Activated CD4-positive, alpha-beta T cell treated with anti-CD3 and anti-CD28 coated beads, Interleukin-2, amount 50 U/mL, for 4 hours (primary cell): ENCODE results near the gene TTC24.
A peak's percentile ranks its signal among the peaks of the same experiment; 100 is the strongest.
"Not testable (repeated sequence)": the region's sequence is repeated elsewhere in the genome, so short reads cannot be mapped to it uniquely, and the experiment has no call there.

Source experiments
- DNase-seq, 2 experiments: peaks; one replicate each; pipeline ENCODE4 v3.0.0-alpha.2; 2020

The TTC24 gene

DNA sequence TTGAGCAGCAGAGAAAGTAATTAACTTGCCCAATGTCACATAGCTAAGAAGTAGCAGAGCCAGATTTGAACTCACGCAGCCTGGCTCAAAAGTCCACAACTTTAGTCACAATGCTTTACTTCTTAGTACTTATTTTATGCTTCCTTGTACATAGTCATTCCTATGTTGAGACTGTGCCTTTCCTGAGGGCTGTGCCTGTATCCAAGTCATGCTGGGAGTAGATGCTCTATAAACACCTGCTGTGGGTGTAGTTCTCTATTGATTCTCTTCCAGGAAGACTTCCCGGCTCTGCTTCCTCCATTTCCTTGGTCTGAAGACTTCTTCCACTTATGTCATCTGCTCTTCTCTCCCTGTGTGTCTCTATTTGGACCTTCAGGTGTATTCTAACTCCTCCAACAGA is 23.8 kb upstream of the TTC24 start:
- DNase-seq, result no peak

DNA sequence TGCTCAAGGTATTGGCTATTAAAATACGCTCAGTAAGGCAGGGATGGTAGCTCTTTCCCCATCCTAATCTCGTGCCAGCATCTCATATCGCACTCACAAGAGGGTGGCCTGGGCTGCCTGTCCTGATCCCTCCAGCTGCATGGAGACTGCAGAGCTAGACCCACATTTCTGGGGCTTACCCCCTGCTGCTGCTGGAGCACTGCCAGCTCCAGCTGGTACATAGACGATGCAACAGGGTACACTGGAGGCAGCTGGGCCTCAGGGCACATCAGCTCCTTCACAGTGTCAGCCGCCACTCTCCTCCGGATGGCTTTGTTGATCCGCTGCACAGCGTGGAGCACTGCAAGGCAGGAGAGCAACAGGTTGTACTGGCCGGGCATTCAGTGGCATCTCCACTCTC is 23.2 kb upstream of the TTC24 start:
- no peak for DNase-seq

DNA sequence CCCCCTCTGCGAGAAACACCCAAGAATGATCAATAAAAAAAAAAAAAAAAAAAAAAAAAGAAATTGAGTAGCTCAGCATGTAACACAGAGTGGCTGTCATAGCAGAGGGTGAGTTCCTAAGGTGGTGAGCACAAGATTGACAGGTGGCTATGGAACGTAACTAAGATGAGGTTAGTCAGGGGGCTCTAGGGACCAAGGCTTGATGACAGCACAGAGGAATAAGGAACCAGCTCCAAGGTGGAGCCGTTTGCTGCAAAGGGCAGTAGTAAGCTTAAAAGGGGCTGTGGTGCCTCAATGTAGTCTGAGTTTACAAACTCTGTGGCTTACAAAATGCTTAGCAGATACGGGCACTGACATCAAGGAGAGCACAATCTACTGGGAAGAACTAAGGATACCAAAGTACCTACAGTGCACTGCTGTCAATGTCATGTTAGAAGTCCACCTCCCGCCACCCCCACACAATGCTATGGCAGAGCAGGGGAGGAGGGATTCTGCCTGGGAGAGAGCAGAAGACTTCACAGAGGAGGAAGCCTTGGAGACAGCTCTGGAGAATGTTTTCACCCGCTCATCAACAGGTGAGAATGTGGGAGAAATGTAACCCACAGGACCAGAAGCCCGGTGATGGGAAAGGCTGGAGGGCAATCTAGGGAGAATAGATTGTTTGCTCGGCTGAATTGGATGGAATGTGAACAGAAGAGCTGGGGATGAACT is 20.3 kb upstream of the TTC24 start:
- DNase-seq, result no peak

DNA sequence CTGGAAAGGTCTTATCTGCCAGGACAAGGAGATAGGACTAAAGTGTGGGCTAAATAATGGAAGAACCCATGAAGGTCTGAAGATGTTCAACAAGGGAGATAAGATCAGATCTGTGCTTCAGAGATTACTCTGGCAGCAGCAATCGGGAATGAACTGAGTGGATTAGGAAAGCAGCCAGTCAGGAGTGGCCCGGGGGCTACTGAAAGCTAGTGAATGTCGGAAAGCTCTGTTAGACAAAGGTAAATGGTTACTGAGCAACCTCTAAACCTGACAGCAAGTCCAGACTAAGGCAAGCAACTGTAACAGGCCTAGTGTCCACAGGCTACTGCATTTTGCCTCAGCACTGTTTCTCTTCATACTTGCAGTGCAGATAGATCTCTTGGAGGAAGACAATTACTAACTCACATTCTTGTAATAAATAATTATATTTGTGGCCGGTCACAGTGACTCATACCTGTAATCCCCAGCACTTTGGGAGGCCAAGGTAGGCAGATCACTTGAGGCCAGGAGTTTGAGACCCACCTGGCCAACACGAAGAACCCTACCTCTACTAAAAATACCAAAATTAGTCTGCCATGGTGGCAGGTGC is 19.6 kb upstream of the TTC24 start:
- no peak for DNase-seq

DNA sequence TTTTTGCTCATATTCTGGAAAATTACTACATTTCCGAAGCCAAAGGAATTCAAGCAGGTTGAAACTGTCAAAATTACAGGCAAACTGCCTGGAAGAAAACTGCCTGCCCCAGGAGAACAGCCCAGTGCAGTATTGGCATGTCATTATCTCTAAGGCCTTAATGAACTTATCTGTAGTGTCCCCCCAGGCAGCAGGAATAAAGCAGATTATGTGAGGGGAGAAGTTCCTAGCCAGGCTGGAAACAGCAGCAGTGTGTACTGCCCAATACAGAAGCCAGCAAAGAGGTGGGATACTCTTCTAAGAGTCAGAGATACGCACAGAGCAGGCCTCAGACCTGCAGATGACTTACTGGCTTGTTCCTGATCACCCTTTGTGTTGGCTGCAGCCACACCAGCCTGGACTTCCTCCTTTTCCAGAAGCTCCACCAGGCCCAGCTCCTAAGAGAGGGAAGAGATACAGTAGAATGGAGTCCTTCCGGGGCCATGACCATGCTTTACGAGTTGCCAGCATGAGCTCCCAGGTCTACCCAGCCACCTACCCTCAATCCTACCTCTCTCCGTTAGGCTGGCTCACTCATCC is 18.8 kb upstream of the TTC24 start:
- no peak for DNase-seq

DNA sequence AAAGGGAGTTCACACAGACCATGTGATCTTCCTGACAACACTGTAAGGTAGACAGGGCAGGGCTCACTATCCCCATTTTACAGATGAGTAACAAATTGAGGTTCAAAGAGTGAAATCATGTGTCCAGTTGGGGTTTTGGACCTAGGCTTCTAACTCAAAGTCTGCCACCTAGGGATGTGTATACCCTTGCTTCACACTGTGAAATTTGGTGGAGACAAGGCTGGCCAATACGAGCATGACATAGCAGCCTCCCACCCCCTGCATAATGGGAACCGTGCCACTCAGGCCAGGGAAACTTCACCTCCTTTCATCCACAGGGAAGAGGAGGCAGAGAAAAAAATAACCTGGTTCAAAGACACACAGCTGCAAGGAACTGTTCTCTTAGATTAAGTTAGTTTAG is 14.0 kb upstream of the TTC24 start:
- no peak for DNase-seq

DNA sequence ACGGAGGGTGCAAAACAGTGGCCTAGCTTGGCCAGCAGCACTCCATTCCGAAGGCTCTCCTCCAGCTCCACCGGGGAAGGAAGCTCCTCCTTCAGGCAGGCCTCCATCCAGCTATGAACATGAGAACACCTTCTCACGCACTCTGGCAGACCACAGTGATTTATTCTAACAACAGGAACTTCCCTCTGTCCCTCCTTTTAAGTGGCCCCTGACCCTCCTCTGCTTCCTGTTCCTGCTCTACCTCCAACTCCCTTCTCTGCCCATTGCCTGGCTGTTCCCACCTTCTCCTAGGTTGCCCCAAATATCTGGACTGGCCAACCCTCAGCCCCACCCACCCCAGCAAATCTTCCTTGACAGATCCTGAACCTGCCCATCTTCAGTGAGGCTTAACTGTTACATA is 13.1 kb upstream of the TTC24 start:
- DNase-seq, result no peak

DNA sequence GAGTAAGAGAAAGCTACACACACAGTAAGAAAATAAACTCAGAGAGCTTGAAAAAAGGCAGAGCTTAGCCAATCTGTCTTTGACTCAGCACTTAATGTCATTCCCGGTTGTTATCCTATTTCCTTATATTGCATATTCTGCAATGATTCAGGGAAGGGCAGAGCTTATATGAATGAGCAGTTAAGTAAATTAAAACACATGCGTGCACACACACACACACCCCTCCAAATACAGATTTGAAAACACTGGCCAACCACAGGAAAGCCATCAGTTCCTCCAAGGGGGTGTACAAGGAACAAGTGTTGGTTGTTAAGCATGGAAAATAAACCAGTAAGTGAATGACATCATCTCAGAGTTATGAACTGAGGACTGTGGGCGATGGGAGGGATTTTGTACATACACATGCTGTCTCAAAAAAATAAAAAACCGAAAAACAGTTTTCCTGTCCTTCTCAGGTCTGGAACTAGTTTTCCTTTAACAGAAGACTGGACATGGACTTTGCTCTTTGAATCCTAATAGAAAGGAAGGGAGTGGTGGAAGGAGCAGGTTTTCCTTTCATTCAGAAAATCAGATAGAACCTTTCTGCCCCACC is 8.2 kb upstream of the TTC24 start:
- DNase-seq, result no peak

DNA sequence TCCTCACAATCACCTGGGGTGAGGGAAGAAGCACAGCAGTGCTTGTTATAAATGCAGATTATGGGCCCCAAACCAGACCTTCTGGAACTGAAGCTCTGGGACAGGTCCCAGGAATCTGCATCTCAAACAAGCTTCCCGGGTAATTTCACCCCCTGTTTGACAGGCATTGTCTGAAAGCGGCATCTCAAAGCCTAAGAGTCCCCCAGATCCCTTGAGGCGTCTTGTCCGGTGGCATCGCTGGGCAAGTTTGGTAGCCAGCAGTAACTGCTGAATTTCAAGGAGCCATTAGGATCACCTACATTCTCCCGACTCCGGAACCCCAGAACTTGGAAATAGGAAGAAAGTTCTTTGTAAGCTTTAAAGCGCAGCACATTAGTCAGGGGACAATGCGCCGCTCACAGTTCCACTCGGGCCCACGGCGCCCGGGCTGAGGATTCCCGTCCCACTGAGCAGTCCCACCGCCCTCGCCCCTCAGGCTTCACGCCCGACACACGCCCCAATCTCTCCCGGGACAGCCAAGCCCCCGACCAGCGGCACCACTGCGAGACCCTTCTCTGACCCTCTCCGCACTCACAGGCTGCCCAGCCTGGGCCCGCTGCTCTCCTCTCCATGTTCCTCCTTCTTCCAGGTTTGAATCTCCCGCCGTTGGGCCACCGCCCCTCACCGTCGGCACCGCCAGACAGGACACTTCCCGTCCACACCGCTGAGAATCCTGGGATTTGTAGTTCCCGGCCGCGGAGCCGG is 7.4 kb upstream of the TTC24 start, which contains the start of gene IQGAP3:
IQGAP3 (minus strand) TSS at position 647 of the 744 bp plus-strand sequence; CDS start at position 611, 36 bp downstream.
- DNase-seq, result peak; percentile 57 to 63

DNA sequence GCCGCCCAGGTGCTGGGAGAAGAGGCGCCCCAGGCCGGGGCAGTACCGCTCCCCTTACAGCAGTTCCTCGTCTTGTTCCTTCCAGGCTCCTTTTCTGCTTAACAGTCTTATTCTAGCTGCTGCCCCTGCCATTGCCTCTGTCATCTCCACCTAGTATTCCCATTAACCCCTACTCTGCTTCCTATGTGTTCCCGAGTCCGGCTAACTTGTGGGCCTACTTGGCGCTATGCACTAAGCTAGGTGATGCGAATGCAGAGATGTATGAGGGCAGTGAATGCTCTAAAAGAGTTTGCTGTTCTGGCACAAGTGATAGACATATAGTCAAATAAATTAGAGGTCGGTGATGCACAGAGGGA is 6.9 kb upstream of the TTC24 start:
- DNase-seq, result no peak

DNA sequence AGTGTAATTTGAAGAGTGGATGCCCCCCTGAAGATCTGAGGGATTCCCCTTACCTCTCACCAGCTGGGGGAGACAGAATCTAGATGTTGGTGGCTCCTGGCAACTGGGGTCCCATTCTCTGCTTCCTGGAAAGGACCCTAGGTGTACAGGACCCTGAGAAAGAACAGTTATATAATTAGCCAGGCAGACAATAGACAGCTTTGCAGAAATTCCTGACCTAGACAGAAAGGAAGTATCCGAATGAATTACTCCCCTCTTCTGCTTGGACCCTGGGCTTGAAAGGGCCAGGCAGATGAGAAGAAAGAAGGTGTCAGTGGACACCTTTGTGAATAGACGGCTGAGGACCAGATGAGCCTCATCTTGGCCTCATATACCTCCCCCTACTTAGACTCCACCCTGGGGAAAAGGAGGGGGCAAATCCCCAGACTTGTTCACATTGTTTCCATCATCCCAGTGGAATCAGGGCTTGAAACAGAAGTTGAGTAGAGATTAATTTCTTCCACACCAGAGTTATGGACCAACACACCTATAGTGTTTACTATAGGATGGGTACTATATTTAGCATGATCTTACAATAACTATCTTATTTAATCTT is 5.4 kb upstream of the TTC24 start:
- no peak for DNase-seq

DNA sequence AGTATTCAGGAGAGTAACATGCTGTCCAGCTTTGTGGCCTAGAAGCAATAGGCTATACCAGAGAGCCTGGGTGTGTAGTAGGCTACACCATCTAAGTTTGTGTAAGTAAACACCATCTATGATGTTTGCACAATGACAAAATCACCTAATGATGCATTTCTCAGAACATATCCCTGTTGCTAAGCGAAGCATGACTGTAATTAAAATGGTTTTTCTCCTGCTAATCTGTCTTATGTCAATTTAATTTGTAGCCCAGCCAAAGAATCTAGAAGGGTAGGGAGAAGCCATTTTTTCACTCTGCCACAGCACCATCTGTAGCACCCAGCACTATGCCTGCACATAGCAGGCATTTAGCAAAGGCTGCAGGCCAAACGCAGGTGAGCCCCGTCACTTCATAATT is 2.0 kb upstream of the TTC24 start:
- no peak for DNase-seq

DNA sequence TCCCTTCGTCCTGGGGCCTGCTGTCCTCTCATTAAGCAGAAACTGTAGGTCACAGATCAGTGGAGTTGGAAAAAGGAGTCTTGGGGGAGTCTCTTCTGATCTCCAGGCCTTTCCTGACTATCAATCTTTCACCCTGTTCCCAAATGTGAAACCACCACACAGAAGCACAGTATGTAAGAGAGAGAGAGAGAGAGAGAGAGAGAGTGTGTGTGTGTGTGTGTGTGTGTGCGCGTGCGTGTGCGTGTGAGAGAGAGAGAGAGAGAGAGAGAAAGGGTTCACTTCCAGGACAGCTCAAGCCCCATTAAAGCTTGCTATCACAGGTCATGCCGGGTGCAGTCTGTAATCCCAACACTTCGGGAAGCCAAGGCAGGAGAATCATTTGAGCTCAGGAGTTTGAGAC is 1.5 kb upstream of the TTC24 start:
- no peak for DNase-seq

DNA sequence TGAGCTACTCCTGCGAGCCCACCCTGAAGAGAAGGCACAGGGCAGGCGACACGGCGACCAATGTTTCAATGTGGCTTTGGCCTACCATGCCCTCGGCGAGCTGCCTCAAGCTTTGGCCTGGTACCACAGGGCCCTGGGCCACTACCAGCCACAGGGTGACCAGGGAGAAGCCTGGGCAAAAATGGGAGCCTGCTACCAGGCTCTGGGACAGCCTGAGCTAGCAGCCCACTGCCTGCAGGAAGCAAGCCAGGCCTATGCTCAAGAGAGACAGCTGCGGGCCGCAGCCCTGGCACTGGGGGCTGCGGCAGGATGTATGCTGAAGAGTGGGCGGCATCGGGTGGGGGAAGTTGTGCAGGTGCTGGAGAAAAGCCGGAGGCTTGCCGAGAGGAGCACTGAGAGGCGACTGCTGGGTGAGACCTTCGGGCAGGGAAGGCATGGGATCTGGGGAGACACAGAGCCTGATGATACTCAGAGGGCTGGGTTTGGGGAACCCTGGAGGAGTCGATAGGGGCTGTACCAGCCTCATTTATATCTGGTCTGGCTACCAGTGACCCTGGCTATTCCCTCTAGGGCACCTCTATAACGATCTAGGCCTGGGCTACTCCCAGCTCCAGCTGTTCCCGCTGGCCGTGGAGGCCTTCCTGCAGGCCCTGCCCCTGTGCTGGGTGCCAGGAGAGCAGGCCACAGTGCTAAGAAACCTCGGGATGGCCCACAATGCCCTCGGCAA is 2.3 kb downstream of the TTC24 start:
- peak in 1 of 2 experiments; percentile 15 for DNase-seq

DNA sequence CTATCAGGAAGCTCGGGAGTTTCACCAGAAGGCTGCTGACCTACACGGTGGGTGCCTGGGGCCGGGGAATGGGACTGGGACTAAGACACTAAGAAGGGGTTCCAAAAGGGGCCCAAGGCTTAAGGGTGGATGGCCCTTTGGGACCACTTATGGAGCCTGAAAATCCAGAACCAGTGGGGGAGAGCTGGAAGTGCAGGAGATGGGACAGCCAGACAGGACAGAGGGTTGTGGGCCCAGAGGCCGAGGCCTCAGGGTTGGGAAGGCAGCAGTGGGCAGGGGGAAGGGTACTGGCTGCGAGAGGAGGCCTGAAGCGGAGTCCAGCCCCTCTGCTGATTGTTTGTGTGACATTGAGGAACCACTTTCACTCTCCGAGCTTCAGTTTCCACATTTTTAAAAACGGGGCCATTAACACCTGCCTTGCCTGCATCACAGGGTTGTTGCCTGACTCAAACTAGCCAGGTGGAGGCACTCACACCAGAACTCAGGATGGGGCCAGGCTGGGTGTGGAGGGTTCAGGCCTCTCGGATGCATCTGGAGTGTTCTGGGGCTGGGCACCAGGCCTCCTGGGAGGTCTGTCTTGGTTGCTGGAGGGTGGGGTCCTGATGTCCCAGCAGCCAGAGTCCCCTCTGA is 3.0 kb downstream of the TTC24 start:
- no peak for DNase-seq

DNA sequence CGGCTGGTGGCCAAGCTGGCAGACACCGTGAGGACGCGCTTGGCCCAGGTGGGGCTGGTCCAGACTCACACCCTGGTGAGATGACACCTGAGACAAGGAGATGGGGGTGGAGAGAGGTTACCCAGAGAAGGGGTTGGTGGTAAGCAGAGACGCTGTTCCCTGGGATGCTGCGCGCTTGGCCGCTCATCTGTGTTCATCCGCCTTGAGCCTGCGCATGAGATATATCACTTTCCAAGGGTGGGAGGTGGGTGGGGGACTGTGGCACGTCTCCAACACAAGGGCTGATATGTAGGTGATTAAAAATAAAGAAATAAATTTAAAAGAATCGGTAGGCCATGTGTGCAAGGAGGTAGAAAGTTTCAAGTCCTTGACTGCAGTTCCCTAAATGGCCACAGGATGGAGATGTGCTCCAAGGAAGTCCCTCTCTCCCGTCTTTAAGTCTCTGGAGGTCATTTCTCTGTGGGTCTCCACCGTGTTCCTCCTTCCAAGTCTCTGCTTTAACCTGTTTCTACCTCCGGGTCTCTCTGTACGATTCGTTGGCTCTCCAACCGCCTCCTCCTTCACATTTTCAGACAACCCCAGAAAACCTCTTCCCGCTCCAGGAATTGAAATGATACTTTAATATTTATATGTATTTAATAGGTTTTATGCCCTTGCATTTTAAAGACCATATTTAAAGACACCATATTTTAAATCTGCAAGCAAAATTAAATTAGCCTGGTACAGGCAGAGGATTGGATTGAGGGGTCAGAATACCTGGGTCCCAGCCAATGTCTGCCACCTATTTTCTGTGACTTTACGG is 4.5 kb downstream of the TTC24 start:
- DNase-seq, result peak; percentile 71 to 73

DNA sequence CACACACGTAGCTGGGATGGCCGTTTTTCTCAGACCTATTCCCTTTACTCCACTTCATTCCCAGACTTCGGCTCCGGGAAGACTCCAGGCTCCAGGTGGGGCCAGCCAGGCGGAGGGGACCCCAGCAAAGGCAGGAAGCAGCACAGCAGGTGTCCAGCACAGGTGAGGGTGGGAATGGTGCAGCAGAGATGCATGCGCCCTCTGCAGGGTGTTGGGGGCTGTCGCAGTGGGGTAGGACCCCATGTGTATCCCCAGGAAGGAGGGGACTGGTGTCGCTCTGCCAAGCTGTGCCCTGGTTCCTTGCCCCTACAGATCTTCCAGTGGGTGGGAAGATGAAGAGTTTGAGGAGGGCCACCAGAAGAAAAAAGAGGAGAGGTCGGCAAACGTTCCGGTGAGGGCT is 5.3 kb downstream of the TTC24 start:
- no peak for DNase-seq

DNA sequence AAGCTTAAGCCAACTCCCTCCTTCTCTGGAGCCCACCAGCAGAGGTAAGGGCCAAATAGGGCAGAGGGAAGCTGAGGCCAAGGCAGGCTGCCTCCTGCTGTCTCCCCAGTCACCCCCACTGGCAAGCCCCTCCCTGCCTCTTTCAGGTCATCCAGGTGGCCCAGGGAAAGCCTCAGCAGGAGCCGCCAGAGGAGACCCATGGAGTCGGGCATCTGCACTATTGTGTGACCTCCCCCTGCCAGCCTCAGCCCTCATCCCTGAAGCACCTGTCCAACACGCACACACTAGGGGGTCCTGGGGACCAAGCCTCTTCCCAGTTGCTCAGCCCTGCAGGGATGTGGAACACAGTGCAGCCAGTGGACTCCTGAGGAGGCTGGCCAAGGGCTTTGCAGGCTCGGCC is 6.8 kb downstream of the TTC24 start:
- no peak for DNase-seq

DNA sequence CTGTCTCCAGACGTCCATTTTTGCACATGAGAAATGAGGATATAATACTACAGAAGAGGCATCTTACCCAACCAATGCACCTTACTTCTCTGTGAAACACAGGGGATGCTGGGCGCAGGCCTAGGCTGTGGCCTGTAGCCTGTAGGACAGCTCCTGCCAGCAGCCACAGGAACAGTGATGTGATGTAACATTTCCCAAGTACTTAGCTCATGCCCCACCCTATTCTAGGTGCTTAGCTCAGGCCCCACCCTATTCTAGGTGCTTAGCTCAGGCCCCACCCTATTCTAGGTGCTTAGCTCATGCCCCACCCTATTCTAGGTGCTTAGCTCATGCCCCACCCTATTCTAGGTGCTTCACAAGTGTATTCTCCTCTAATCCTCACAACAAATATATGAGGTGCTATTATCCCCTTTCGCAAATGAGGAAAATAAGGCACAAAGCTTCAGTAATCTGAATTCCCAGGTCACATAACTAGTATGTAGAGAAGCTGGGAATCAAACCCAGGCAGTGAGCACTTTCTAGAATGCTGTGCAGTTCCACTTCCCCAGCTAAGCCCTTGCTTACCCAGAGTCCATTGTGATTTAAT is 7.5 kb downstream of the TTC24 start:
- DNase-seq, result no peak

DNA sequence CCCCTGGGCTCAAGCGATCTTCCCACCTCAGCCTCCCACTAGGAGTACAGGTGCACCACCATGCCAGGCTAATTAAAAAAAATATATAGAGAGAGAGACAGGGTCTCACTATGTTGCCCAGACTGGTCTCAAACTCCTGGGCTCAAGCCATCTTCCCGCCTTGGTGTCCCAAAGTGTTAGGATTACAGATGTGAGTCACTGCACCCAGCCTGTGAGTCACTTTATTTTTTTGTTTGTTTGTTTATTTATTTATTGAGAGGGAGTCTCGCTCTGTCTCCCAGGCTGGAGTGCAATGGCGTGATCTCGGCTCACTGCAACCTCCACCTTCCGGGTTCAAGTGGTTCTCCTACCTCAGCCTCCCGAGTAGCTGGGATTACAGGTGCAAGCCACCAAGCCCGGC is 8.4 kb downstream of the TTC24 start:
- not testable (repeated sequence) for DNase-seq

DNA sequence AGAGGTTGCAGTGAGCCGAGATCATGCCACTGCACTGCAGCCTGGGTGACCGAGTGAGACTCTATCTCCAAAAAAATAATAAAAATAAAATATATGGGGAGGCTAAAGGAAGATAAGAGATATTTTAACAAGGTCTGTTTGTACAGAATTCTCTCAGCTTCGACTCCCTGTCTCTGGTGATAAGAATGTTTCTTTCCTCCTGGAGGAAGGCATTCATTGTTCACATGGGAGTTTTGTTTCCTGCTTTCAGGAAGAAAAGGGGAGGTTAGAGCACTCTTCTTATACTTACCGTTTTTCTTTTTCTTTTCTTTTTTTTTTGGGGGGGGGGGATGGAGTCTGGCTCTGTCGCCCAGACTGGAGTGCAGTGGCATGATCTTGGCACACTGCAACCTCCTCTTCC is 10.0 kb downstream of the TTC24 start:
- DNase-seq, result no peak
